LNCAP (cell line): Measurements from ENCODE around the gene QPCT.

Experiments
- TF ChIP-seq, protein P1 (sequence below): fragments of 450-650 bp; IDR thresholded peaks from 2 replicates; pipeline ENCODE4 v1.5.1; 2017; ENCODE audit warnings: mild to moderate bottlenecking

Gene QPCT

DNA sequence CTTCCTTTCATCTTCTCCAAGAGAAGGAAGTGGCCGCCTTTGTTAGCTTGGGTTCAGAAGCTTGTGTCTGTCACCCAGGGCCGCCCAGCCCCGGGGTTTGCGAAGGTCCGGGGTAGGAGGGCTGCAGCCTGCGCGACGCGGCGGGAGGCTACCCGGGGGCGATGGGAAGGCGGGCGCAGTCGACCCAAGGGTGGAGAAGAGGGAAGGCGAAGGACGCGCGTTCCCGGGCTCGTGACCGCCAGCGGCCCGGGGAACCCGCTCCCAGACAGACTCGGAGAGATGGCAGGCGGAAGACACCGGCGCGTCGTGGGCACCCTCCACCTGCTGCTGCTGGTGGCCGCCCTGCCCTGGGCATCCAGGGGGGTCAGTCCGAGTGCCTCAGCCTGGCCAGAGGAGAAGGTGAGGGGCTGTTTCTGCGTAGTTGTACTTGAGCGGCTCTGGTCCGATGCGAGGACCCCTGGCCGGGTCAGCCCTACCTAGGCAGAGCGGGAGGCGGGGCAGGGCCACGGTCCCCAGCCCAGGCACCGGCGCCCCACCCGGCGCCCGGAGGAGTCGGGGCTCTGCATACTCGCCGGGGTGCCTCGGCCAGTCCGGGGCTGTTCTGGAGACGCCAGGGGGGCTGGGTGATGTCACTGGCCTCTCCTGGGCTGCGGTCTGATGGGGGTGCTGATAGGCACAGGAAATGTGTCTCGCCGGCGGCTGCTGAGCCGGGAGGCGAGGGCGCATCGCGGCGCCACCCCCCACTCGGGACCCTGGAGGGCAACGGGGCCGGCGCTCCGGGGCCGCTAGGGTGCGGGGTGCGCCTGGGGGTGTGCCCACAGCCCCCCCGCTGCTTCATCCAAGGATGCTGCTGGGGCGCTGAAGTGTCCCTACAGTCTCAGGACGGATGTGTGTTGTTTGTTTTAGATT is at the start of gene QPCT:
Gene QPCT, plus strand, starts transcription at position 178 of the 909 bp plus-strand sequence. Its CDS starts 102 bp downstream, at position 280.
- TF ChIP-seq, protein P1, sequence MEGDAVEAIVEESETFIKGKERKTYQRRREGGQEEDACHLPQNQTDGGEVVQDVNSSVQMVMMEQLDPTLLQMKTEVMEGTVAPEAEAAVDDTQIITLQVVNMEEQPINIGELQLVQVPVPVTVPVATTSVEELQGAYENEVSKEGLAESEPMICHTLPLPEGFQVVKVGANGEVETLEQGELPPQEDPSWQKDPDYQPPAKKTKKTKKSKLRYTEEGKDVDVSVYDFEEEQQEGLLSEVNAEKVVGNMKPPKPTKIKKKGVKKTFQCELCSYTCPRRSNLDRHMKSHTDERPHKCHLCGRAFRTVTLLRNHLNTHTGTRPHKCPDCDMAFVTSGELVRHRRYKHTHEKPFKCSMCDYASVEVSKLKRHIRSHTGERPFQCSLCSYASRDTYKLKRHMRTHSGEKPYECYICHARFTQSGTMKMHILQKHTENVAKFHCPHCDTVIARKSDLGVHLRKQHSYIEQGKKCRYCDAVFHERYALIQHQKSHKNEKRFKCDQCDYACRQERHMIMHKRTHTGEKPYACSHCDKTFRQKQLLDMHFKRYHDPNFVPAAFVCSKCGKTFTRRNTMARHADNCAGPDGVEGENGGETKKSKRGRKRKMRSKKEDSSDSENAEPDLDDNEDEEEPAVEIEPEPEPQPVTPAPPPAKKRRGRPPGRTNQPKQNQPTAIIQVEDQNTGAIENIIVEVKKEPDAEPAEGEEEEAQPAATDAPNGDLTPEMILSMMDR = no peak

DNA sequence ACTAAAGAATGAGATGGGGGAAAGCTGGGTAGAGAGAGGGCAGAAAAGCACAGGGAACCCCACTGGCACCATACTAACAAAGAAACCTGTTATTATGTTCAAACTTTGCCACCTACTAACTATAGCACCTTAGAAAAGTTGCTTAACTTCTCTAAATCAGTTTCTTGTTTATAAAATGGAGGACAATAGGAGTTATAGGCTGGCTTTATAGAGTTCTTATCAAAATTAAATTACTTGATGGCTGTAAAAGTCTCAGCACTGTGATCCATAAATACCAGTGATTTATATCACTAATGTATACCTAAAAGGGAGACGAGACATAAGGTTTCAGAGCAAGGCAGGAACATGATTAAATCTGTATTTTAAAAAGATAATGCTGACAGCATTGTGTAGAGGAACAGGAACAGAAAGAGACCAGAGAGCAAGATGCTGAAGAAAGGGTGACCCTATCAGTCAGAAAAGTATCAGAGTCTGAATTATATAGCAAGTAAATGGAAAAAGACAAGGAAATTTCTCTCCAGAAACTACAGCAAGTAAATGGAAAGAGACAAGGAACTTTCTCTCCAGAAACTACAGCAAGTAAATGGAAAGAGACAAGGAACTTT is 48.9 kb upstream of the QPCT start:
- TF ChIP-seq, protein P1 = no peak

DNA sequence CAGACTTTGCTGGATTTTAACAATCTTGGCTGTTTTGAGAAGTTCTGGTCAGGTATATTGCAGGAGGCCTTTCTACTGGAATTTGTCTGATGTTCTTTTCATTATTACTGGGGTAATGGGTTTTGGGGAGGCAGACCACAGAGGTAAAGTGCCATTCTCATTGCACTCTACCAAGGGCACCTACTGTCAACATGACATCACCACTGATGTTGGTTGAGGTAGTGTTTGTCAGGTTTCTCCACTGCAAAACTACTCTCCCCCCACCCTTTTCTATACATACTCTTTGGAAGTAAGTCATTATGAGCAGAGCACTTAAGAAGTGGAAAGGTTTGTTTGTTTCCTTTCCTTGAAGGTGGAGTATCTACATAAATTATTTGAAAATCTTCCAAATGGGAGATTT is 46.8 kb upstream of the QPCT start:
- TF ChIP-seq, protein P1 = no peak

DNA sequence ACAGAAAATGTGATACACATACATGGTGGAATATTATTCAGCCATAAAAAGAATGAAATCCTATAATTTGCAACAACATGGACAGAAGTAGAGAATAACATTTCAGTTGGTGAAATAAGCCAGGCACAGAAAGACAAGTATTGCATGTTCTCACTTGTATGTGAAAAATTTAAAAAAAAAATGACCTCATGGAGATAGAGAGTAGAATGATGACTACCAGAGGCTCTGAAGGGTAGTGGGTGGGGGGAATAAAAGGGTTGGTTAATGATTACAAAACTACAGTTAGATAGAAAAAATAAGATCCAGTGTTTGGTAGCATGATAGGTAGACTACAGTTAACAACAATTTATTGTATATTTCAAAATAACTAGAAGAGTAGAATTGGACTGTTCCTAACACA is 44.3 kb upstream of the QPCT start:
- TF ChIP-seq, protein P1 = no peak

DNA sequence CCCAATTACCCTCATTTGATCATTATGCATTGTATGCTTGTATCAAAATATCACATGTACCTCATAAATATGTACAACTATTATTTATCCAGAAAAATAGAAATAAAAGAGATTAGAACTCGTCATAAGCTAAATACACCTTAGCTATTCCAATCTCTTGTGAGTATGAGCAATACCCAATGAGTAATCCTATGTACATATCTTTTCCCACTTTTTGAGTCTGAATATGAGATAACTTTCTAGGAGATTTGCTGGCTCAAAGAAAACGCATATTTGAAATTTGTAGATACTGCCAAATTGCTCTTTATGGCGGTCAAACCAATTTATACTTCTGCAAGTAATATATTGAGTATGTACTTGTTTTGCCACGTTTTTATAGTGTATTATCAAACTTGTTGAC is 43.9 kb upstream of the QPCT start:
- TF ChIP-seq, protein P1 = no peak

DNA sequence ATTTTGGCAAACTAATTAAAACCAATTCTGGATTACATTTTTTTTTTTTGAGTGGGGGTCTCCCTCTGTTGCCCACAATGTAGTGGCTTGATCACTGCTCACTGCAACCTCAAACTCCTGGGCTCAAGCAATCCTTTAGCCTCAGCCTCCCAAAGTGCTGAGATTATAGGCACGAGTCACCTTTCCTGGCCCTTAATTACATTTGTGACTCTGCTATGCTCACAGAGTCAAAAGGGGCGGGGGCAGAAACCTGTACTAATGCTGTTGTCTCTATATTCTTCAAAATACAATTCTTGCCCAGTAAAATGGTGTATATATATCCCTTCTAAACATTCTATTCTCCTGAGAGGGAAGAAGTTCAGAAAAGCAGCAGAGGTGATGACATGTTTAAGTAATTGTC is 43.0 kb upstream of the QPCT start:
- TF ChIP-seq, protein P1 = no peak

DNA sequence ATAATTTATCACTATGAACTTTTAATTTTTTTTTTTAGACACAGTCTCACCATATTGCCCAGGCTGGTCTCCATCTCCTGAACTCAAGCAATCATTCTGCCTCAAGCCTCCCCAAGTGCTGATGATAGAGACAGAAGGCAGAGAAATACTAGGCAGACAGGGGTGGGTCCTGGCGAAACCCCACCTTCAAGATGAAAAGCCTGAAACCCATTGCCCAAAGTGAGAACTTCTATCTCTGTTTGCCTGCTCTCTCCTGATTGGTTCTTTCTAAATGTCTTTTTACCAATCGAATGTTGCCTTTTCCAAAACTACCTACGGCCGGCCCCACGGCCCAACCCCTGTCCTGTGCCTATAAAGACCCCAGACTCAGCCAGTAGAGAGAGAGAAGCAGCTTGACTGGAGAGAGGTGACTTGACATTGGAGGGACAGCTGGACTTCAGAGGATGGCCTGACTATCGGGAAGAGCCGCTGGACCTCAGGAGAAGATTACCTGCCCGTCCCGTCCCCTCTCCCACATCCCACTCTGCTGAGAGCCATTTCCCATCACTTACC is 41.7 kb upstream of the QPCT start:
- TF ChIP-seq, protein P1 = no peak
